HG03097 (cell line): ENCODE measurements around the gene AIDA.

Experiments used
- ATAC-seq: cut with Tn5 transposase; IDR thresholded peaks from one replicate; pipeline ENCODE4 v1.9.1; 2021; ENCODE audit not compliant: unreplicated experiment, low FRiP score

The AIDA gene

DNA sequence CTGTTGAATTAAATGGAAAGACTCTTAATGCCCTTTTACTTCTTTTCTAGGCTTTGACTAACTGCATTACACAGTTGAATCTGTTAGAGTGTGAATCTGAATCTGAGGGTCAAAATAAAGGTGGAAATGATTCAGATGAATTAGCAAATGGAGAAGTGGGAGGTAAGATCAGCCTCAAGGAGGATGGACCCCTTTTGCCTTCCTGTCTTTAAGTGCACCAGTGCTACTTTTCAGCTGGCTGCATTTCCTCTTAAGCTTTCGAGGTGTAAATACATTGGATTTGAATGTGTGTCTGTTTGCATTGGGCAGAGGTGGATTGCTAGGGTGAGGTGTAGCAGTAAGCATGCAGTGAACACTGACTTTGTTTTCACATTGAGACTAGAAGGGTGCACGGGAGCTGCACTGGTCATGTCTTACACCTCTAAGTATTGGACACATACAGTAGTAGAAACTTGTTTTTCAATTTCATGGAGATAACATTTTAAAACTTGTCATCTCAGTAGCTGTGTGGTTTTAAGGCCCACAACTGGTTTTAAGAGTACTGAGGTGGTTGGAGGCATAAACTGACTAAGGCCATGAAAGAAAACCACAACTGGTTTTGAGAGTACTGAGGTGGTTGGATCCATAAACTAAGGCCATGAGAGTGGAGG lies 59.0 kb downstream of the AIDA start:
- peak; percentile 56 for ATAC-seq

DNA sequence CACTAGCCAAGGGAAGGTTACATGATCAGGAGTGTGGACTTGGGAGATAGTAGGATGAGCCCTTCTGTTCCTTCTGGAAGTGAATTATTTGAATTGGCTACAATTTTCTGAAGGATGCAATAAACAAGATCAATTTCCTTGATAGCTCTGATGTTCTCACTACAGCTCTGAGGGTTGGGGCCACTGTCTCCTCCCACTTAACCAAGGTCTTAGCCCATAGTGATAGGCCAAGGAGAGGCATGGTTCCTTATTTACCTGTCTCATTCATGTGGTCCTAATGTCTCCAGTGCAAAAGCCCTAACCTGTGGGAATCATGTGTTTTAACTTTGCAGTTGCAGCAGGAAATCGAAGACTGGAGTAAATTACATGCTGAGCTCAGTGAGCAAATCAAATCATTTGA lies 59.6 kb downstream of the AIDA start:
- no peak for ATAC-seq

DNA sequence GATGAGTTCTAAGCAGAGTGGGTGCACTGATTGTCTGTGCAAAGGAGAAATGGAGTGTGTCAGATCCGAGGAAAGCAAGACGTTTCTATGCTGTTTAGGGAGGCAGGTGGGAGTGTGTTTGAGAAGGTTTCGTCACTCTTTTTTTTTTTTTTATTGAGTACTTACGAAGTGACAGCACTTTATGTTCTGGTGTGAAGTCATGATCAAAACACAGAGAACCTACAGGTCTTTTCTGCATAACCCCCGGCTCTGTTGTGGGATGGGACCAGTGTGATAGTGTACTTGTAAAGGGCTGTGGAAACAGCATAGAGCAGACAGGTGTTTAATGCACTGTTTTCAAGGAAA lies 67.7 kb downstream of the AIDA start:
- no peak for ATAC-seq

DNA sequence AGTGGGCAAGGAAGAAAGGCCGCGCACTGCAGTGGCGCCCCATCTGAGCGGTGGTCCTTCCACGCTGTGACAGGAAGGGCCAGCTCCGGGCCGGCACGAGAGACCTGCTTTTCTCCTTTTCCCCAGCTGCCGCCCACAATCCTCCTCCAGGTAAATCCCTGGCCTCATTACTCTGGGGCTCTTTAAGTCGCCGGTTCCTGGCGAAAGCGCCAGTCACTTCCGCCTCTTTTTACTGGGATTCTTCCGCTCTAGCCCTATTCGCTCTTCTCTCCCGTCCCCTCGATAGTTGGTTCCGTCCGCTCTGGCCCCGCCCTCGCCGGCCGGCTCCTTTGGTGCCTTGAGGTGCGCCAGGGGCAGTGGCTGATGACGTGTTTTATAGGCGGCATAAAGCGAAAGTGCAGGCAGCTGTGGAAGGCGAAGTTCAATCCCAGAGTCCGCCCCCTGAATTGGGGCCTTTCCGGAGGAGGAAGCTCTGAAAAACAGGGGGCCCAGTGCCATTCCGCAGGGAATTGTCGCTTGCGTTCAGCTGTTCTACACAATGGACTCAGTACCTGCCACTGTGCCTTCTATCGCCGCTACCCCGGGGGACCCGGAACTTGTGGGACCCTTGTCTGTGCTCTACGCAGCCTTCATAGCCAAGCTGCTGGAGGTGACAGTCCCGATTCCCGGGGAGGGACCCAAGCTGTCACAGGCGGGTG lies 68.2 kb downstream of the AIDA start:
- peak; percentile 97 for ATAC-seq

DNA sequence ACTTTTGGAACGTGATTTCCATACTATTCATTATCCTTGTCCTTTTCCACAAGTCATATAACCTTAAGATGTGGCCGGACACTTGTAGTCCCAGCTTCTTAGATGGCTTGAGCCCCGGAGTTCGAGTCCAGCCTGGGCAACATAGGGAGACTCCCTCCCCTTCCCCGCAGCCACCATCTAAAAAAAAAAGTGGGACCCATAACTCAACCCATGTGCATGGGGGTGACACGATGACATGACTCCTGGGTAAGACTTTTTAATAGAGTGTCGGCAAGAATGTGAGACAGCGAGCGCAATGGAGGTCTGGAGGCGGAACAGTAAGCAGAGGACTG lies 68.7 kb downstream of the AIDA start:
- ATAC-seq: no peak

DNA sequence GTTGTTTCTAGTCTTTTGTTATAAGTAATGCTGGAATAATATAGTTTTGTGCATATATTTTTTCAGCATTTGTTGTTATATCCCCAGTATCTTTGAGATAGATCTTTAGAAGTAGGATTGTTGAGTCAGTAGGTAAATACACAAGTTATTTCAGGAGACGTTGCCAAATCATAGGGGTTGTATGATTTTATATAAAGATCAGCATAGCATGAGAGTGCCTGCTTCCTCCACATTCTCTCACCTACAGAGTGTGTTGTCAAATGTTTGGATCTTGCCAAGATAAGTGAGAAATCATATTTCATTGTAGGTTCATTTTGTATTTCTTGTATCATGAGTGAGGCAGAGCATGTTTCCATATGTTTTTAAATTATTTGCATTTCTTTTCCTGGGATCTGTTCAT lies 69.8 kb downstream of the AIDA start:
- no peak for ATAC-seq

DNA sequence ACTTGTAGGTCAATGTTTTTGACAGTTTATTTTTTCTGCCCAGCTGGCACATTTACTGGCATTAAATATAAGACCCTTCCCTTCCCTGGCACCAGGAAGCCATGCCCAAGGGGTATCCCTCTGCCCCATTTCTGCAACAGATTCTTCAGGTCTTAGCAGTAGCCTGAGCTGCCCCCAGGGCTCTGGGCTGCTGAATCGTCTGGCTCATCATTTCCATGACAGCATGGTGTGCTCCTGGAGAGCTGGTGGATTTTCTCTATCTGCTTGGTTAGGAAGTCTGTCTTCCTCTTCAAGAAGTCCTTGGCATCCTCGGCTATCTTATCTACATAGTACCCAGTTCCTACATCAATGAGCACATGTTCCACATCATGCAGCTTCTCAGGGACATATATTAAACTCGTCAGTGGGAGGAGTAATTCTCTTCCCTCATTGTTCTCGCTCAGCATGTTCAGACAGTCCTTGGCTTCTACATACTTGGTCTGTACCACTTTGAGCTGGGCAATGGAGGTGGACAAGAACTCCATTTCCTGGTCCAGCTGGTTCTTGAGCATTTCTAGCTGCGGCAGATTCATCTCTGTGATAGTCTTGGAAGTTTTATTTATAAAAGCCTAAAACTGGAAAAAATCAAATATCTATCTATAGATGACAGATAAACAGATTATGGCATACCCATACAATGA lies 70.9 kb downstream of the AIDA start:
- ATAC-seq: no peak

DNA sequence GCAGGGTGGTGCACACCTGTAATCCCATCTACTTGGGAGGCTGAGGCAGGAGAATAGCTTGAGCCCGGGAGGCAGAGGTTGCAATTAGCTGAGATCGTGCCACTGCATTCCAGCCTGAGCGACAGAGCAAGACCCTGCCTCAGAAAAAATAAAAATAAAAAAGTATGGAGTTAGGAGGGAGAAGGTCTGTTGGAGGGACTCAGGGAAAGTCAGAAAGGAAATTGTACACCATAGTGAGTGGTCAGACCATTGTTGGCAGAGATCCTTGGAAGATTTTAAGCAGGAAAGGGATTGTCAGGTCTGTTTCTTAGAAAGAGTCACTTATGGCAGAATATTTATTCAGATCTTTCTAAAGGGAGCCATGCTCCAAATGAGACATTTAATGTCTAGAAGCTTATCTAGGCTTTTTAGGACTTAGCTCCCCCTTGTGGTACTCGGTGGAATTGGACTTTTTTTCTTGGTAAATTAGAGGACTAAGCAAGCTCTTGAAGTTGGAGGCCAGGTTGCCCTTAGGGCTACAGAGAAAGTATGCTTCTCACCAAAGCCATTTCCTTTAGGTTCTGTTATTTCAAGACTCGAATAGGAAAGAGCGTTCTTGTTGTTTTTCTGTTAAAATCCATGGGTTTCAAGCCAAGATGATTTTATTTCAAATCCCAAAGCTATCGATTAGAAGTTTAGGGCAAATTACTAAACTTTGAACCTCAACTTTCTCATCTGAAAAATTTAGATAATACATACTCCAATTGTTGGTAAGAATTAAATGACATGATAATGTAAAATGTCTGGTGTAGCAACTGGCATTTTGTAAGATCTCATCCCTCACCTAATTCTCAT lies 77.9 kb downstream of the AIDA start:
- peak; percentile 66 for ATAC-seq

DNA sequence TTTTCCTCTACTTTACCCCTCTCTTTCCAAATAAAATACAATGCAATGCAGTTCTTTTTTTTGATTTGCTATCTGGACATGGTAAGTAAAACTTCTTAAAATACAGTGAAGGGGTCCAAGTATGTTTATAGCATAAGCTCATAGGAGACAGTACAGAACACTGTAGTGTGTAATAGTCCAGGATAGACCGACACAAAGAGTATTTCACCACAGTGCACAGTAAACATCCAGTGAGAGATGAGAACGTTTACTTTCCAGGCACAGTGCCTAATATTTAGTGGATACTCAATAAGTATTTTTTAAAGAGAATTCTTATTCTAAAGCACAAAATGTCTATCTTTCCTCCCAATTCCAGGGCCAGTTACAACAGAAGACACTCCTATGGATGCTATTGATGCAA lies 79.5 kb downstream of the AIDA start:
- no peak for ATAC-seq

DNA sequence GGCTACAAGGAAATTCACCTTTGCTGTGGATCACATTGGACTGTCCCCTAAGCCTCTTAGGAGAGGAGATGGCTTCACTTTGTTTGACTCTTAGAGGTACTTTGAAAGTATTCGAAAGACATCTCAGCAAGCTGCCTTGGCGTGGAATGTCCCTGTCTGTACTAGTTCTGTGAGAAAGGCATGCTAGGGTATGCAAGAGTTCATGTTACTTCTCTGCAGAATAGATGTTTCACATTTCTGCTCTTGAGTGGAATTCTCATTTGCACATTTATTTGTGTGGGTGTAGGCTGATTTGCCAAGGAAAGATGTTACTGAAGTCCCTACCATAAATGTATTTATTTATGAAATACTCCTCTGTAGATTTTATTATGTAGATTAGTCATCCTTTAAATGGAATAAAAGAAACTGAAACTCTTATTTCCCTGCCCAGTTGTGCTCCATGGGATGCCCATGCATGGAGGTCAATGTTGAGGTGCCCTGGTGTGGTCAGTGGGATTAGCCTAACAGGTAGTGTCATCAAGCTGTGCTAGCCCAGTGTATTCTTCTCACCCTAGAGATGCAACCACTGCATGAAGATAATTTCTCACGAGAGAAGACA lies 80.6 kb downstream of the AIDA start:
- ATAC-seq: no peak

DNA sequence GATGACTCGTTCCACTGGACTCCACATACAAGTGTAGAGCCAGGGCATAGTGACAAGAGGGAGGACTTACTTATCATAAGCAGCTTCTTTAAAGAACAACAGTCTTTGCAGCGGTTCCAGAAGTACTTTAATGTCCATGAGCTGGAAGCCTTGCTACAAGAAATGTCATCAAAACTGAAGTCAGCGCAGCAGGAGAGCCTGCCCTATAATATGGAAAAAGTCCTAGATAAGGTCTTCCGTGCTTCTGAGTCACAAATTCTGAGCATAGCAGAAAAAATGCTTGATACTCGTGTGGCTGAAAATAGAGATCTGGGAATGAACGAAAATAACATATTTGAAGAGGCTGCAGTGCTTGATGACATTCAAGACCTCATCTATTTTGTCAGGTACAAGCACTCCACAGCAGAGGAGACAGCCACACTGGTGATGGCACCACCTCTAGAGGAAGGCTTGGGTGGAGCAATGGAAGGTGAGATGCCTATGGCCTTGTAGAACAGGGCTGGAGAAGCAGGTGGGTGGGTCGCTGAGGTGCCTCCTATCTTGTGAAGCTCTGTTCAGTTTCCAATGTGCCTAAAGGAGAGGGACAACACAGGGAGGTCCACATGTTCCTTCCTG lies 82.3 kb downstream of the AIDA start:
- ATAC-seq: no peak

DNA sequence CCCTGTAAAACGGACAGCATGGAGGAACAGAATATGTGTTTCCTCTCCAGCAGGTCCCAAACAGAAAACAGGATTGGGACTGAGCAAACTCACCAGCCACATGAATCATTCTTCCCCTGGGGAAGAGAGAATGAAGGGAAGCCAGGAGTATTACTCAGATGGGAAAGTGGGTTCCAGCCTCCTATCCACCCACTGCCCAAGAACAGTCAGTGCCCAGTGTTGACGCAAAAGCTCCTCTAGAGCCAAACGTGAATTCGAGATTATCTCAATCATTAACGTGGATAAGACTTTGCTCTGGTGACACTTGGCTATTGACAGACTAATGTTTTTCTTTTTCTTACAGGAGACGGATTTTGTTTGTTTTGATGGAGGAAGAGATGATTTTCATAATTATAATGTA lies 85.1 kb downstream of the AIDA start:
- no peak for ATAC-seq

DNA sequence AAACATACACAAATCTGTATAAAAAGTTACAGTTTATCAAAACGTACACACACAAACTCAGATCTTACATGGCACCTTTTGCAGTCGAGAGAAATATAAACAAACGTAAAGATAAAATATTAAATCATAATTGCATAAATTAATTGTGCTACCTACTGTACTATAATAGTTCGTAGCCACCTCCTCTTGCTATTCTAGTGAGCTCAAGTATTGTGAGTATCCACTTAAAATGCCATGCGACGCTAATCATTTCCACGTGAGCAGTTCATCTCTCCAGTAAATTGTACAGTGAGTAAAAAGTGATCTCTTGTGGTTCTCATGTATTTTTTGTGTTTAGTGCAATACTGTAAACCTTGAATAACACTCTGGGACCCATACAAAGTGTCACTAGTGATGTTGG lies 88.1 kb downstream of the AIDA start:
- ATAC-seq: no peak

DNA sequence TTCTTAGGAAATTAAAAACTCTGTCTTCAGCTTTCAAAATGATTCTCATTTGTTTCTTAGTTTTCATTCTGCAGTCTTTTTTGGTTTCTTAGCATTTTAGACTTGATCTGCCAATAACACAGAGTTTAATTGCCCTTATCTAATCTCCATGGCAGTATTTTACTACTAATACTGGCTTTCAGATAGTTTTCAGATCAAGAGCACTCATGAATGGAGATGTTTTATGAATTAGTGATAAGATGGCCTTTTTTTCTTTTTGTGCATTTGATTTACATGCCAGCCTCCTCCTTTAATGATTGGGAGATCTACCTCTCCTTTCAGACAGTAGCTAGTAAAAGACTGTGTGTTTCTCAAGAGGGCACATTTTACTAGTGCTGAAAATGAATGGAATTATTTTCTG lies 88.8 kb downstream of the AIDA start:
- ATAC-seq: no peak

DNA sequence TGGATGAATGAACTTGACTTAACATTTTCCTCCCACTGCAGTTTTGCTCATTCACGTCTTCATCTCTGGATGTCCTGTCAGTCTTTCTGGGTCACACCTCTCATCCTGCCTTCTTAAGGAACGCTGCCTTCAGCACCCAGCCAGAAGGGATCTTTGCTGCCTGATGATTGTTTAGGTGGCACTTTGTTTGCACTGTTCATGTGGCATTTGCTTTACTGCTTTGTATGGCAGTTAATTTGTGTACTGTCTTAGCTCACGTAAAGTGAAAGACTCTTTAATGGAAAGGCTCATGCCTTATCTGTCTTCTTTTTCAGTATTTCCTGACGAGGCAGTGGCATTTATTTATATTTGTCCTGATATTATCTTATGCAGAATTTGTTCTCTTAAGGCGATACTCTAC lies 89.5 kb downstream of the AIDA start:
- no peak for ATAC-seq

DNA sequence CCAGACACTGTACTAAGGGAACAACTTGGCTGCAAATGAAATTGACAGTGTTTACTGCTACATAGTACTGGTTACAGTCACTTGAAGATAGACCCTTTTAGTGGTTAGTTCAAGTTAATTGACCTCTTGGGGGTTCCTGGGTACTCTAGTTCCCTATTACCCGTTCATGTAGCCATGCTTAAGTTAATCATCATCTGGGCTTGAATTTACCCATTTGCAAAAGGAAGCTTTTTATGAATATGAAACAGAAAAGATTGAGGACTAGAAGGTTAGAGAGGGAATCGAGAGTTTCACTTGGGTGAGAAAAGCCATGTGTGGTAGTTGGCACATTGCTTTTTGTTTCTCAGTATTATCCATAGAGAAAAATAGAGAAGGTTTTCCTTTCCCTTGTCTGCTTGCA lies 91.7 kb downstream of the AIDA start:
- peak; percentile 41 for ATAC-seq

DNA sequence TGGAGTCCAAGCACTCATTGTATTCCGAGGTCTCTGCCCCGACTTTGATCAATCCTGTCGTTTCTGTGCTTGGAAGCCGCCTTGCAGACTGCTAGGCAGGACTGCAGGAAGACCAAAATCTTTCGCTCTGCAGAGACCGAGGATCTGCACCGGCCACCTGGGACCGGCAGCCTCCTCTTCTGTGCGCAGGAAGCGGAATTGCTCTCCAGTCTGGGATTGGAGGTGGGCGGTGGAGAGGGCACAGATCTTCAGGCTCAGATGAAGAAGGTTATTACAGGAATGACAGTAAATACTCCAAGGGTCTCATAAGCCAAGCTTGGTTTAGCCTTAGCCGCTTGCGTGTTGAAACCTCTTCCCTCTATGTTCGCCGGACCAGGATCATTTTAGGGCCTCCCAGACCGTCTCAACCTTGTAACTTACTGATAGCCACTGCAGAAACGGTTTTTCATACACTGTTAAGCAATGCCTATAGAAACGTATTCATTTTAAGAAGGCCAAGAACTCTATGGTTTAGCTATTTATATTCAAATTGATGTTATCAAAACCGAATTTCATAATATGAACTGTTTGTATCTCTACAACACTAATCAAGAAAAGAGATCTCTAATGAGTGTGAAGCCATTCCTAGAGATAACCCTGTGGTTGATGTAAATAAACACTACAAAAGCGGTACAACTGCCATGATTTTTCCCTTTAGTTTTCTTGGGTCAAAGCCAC lies 93.3 kb downstream of the AIDA start:
- no peak for ATAC-seq
